H9 (cell line): ENCODE data around the gene MBD5. TPM values are rescaled to one million over a fixed set of nuclear protein-coding genes. Genes with fewer than 3 reads are reported as not detected.

Source experiments
- DNase-seq: peaks from one replicate; pipeline ENCODE4 v3.0.0-alpha.2; 2017
- H2AFZ ChIP-seq: one replicate; pipeline ENCODE4 v1.6.1; 2013; ENCODE audit warnings: mild to moderate bottlenecking, low read length, control low read depth, moderate library complexity
- H2AK5ac ChIP-seq: 2 replicates; pipeline ENCODE4 v1.6.1; 2013; ENCODE audit warnings: low read length, control low read depth, mixed read lengths; ENCODE audit not compliant: insufficient read length
- H2BK120ac ChIP-seq: one replicate; pipeline ENCODE4 v1.6.1; 2013; ENCODE audit warnings: low read depth, mild to moderate bottlenecking, low read length, control low read depth, inconsistent platforms; ENCODE audit not compliant: poor library complexity, severe bottlenecking
- H2BK12ac ChIP-seq: 2 replicates; pipeline ENCODE4 v1.6.1; 2013; ENCODE audit warnings: low read length, control low read depth, mixed read lengths, low read depth; ENCODE audit not compliant: insufficient read length
- H2BK15ac ChIP-seq: 2 replicates; pipeline ENCODE4 v1.6.1; 2013; ENCODE audit warnings: low read depth, low read length, control low read depth
- H2BK20ac ChIP-seq: one replicate; pipeline ENCODE4 v1.6.1; 2013; ENCODE audit warnings: low read depth, mild to moderate bottlenecking, low read length, control low read depth, inconsistent platforms; ENCODE audit not compliant: poor library complexity, severe bottlenecking
- H2BK5ac ChIP-seq: 2 replicates; pipeline ENCODE4 v1.6.1; 2013; ENCODE audit warnings: low read length, control low read depth, mixed read lengths; ENCODE audit not compliant: insufficient read length
- H3K14ac ChIP-seq: 2 replicates; pipeline ENCODE4 v1.6.1; 2013; ENCODE audit warnings: low read length, control low read depth; ENCODE audit not compliant: insufficient read depth
- H3K18ac ChIP-seq: 2 replicates; pipeline ENCODE4 v1.6.1; 2013; ENCODE audit warnings: low read depth, mild to moderate bottlenecking, mixed read lengths, low read length, control low read depth; ENCODE audit not compliant: insufficient read length
- H3K23ac ChIP-seq: 2 replicates; pipeline ENCODE4 v1.6.1; 2013; ENCODE audit warnings: low read length, control low read depth, mixed read lengths, low read depth; ENCODE audit not compliant: insufficient read length
- H3K23me2 ChIP-seq: 2 replicates; pipeline ENCODE4 v1.6.1; 2013; ENCODE audit warnings: low read depth, mild to moderate bottlenecking, mixed read lengths, low read length, control low read depth; ENCODE audit not compliant: insufficient read length, poor library complexity, severe bottlenecking
- H3K27ac ChIP-seq: 2 replicates; pipeline ENCODE4 v1.5.1; 2013; ENCODE audit warnings: low read length, control low read depth, mixed read lengths, low read depth; ENCODE audit not compliant: insufficient read length
- H3K27me3 ChIP-seq: 2 replicates; pipeline ENCODE4 v1.6.1; 2013; ENCODE audit warnings: low read length, control low read depth, inconsistent platforms; ENCODE audit not compliant: insufficient read depth
- H3K4ac ChIP-seq: 2 replicates; pipeline ENCODE4 v1.6.1; 2013; ENCODE audit warnings: low read depth, mild to moderate bottlenecking, control low read depth, inconsistent platforms, low read length, moderate library complexity
- H3K4me1 ChIP-seq: 2 replicates; pipeline ENCODE4 v1.6.1; 2013; ENCODE audit warnings: low read length, control low read depth, inconsistent platforms; ENCODE audit not compliant: insufficient read depth
- H3K4me2 ChIP-seq: 2 replicates; pipeline ENCODE4 v1.6.1; 2013; ENCODE audit warnings: low read length, control low read depth, mixed read lengths; ENCODE audit not compliant: insufficient read length, insufficient read depth
- H3K56ac ChIP-seq: 2 replicates; pipeline ENCODE4 v1.6.1; 2013; ENCODE audit warnings: low read depth, mild to moderate bottlenecking, mixed read lengths, low read length, control low read depth; ENCODE audit not compliant: insufficient read length
- H3K79me1 ChIP-seq: 2 replicates; pipeline ENCODE4 v1.6.1; 2013; ENCODE audit warnings: low read depth, mild to moderate bottlenecking, moderate library complexity, low read length, control low read depth, inconsistent platforms; ENCODE audit not compliant: insufficient read depth, poor library complexity, severe bottlenecking
- H3K79me2 ChIP-seq: 2 replicates; pipeline ENCODE4 v1.6.1; 2013; ENCODE audit warnings: low read length, control low read depth, inconsistent platforms; ENCODE audit not compliant: insufficient read depth
- H3K9ac ChIP-seq: 2 replicates; pipeline ENCODE4 v1.6.1; 2013; ENCODE audit warnings: low read length, control low read depth, mixed read lengths; ENCODE audit not compliant: insufficient read length; ENCODE audit errors: extremely low read depth
- H3K9me3 ChIP-seq: one replicate; pipeline ENCODE4 v1.6.1; 2013; ENCODE audit warnings: low read depth, low read length, inconsistent platforms; ENCODE audit not compliant: control insufficient read depth
- H3T11ph ChIP-seq: one replicate; pipeline ENCODE4 v1.6.1; 2013; ENCODE audit warnings: mild to moderate bottlenecking, low read length, control low read depth, inconsistent platforms
- H4K20me1 ChIP-seq: one replicate; pipeline ENCODE4 v1.6.1; 2013; ENCODE audit not compliant: control insufficient read depth, insufficient read length, insufficient read depth
- H4K5ac ChIP-seq: 2 replicates; pipeline ENCODE4 v1.6.1; 2013; ENCODE audit warnings: low read depth, mild to moderate bottlenecking, mixed read lengths, low read length, control low read depth; ENCODE audit not compliant: insufficient read length
- H4K8ac ChIP-seq: replicated peaks from 2 replicates; pipeline ENCODE4 v1.6.1; 2013; ENCODE audit warnings: low read length, control low read depth, mixed read lengths, low read depth; ENCODE audit not compliant: insufficient read length
- H4K91ac ChIP-seq: 2 replicates; pipeline ENCODE4 v1.6.1; 2013; ENCODE audit warnings: low read depth, mild to moderate bottlenecking, moderate library complexity, mixed read lengths, low read length, control low read depth; ENCODE audit not compliant: insufficient read length
- H3K27ac Mint-ChIP-seq, 3 experiments: 2 replicates in 2 of 3; 3 replicates in 1 of 3; pipeline ENCODE4 v1.8.0; 2020 to 2021; ENCODE audit warnings: mixed read lengths in 3 of 3, mild to moderate bottlenecking in 1 of 3, moderate library complexity in 1 of 3
- H3K27me3 Mint-ChIP-seq: 2 replicates; pipeline ENCODE4 v1.8.0; 2021; ENCODE audit warnings: low read depth, mild to moderate bottlenecking, moderate library complexity, mixed read lengths
- H3K36me3 Mint-ChIP-seq, 3 experiments: 2 replicates in 2 of 3; 3 replicates in 1 of 3; pipeline ENCODE4 v1.8.0; 2020 to 2021; ENCODE audit warnings: low read depth in 3 of 3, mixed read lengths in 3 of 3; ENCODE audit not compliant: insufficient read depth in 1 of 3
- H3K4me1 Mint-ChIP-seq, 2 experiments: 2 replicates each; pipeline ENCODE4 v1.8.0; 2020; ENCODE audit warnings: mixed read lengths in 2 of 2
- H3K4me3 Mint-ChIP-seq, 2 experiments: 2 replicates in 1 of 2; 3 replicates in 1 of 2; pipeline ENCODE4 v1.8.0; 2020 to 2021; ENCODE audit warnings: mild to moderate bottlenecking in 2 of 2, mixed read lengths in 2 of 2, moderate library complexity in 1 of 2
- H3K9me3 Mint-ChIP-seq, 2 experiments: 2 replicates in 1 of 2; 3 replicates in 1 of 2; pipeline ENCODE4 v1.8.0; 2020; ENCODE audit warnings: mild to moderate bottlenecking in 2 of 2, mixed read lengths in 2 of 2, moderate library complexity in 1 of 2
- WGBS: extraction: QIAGEN DNeasy Blood & Tissue Kit; methylation state at CpG from one replicate; pipeline ENCODE4 v1.1.7; 2013; ENCODE audit warnings: missing lambda C conversion rate, low lambda C conversion rate, mixed read lengths; ENCODE audit not compliant: insufficient read length; ENCODE audit errors: extremely low coverage; 5-methylcytosine and 5-hydroxymethylcytosine counted together
- total RNA-seq: library from RNA; stranded (reverse); gene quantifications from 2 replicates; pipeline ENCODE4 v1.2.1, GENCODE V29; 2021
- TF ChIP-seq, protein P1 (sequence below): fragments of 200-600 bp; sonication (generic); conservative IDR thresholded peaks from 3 replicates; pipeline ENCODE4 v1.8.0; 2021; ENCODE audit warnings: antibody characterized with exemption, mild to moderate bottlenecking

The MBD5 gene
- total RNA-seq, 1 experiment from 2014 or later, result 23.1 TPM

DNA sequence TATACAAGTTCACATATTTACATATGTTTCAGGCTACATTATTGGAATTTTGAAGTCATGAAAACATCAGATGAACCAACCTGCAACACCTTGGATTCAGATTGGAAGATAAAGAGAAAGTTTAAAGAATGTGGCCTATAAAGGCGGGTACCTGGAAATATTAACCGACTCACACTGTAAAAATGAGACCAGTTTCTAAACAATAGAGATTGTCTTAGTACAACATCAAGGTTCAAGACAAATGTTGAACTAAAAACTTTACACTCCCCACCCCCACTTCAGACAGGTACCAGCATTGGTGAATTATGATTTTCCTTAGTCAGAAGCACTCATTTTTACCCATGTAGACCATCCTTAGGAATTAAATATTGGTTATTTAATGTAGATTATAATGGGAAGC lies 437.3 kb downstream of the MBD5 start:
- H2BK5ac ChIP-seq, result no peak overlapping the region
- H3K4me1 Mint-ChIP-seq, result peaks cover 0 to 2% of the 10 kb centered on the region in 2 experiments; a peak in 1 of 4 replicates
- H3K27ac ChIP-seq, result no peak overlapping the region
- TF ChIP-seq, protein P1, sequence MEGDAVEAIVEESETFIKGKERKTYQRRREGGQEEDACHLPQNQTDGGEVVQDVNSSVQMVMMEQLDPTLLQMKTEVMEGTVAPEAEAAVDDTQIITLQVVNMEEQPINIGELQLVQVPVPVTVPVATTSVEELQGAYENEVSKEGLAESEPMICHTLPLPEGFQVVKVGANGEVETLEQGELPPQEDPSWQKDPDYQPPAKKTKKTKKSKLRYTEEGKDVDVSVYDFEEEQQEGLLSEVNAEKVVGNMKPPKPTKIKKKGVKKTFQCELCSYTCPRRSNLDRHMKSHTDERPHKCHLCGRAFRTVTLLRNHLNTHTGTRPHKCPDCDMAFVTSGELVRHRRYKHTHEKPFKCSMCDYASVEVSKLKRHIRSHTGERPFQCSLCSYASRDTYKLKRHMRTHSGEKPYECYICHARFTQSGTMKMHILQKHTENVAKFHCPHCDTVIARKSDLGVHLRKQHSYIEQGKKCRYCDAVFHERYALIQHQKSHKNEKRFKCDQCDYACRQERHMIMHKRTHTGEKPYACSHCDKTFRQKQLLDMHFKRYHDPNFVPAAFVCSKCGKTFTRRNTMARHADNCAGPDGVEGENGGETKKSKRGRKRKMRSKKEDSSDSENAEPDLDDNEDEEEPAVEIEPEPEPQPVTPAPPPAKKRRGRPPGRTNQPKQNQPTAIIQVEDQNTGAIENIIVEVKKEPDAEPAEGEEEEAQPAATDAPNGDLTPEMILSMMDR, result no peak
- H2BK15ac ChIP-seq, result no peak overlapping the region
- H2BK120ac ChIP-seq, result no peak overlapping the region
- H3K27ac Mint-ChIP-seq, result no peak overlapping the region
- H2BK20ac ChIP-seq, result no peak overlapping the region
- H3K27me3 Mint-ChIP-seq, result no peaks in the 10 kb centered on the region; the same call in 1 of the 2 replicates
- no CpG with 5 or more reads among the region's 2 CpGs for WGBS
- H3K4me3 Mint-ChIP-seq, result no peak overlapping the region
- no peak overlapping the region for H2BK12ac ChIP-seq
- no peaks in the 10 kb centered on the region for H3K79me1 ChIP-seq
- H3K4me1 ChIP-seq, result no peaks in the 10 kb centered on the region; the same call in 1 of the 2 replicates
- no peaks in the 10 kb centered on the region for H4K20me1 ChIP-seq
- no peak overlapping the region for H3K23ac ChIP-seq
- H3T11ph ChIP-seq, result no peak overlapping the region
- H3K4ac ChIP-seq, result no peak overlapping the region
- no peaks in the 10 kb centered on the region for H3K23me2 ChIP-seq
- no peak overlapping the region for H4K91ac ChIP-seq
- no peaks in the 10 kb centered on the region for H3K9me3 Mint-ChIP-seq
- no peaks in the 10 kb centered on the region for H3K79me2 ChIP-seq
- H3K18ac ChIP-seq, result no peak overlapping the region
- no peak overlapping the region for H3K14ac ChIP-seq
- H4K5ac ChIP-seq, result no peak overlapping the region
- no peak overlapping the region for H3K9ac ChIP-seq
- H3K27me3 ChIP-seq, result no peaks in the 10 kb centered on the region
- no peak overlapping the region for H3K56ac ChIP-seq
- no peak overlapping the region for H3K4me2 ChIP-seq
- H3K9me3 ChIP-seq, result no peaks in the 10 kb centered on the region
- H4K8ac ChIP-seq, result no peak overlapping the region
- H2AK5ac ChIP-seq, result no peak overlapping the region
- H3K36me3 Mint-ChIP-seq, result no peaks in the 10 kb centered on the region
- H2AFZ ChIP-seq, result no peak overlapping the region
- DNase-seq, result no peak
